GM23248 (cell line): ENCODE measurements around the gene ATP6V1E1. TPM values are rescaled to one million over a fixed set of nuclear protein-coding genes. Genes with fewer than 3 reads are reported as not detected.

Source experiments
- DNase-seq: peaks from one replicate; pipeline ENCODE4 v3.0.0-alpha.2; 2015
- H2AFZ ChIP-seq: fragments of 200-600 bp; sonication (generic); 2 replicates; pipeline ENCODE4 v1.6.1; 2016; ENCODE audit warnings: antibody characterized with exemption
- H3F3A ChIP-seq: fragments of 200-600 bp; sonication (generic); 2 replicates; pipeline ENCODE4 v1.6.1; 2016; ENCODE audit warnings: mild to moderate bottlenecking, antibody characterized with exemption, mixed run types; ENCODE audit not compliant: insufficient read depth
- H3K27ac ChIP-seq: fragments of 200-600 bp; sonication (generic); 2 replicates; pipeline ENCODE4 v1.5.1; 2016; ENCODE audit warnings: mild to moderate bottlenecking
- H3K27me3 ChIP-seq: fragments of 200-600 bp; sonication (generic); replicated peaks from 2 replicates; pipeline ENCODE4 v1.6.1; 2016; ENCODE audit warnings: mild to moderate bottlenecking; ENCODE audit not compliant: insufficient read depth
- H3K36me3 ChIP-seq: fragments of 200-600 bp; sonication (generic); 2 replicates; pipeline ENCODE4 v1.6.1; 2016; ENCODE audit warnings: low read depth, mild to moderate bottlenecking
- H3K4me1 ChIP-seq: fragments of 200-600 bp; sonication (generic); 2 replicates; pipeline ENCODE4 v1.6.1; 2016; ENCODE audit warnings: mild to moderate bottlenecking; ENCODE audit not compliant: insufficient read depth
- H3K4me2 ChIP-seq: fragments of 200-600 bp; sonication (generic); one replicate; pipeline ENCODE4 v1.6.1; 2016; ENCODE audit warnings: mild to moderate bottlenecking; ENCODE audit not compliant: unreplicated experiment
- H3K4me3 ChIP-seq: fragments of 200-600 bp; sonication (generic); 2 replicates; pipeline ENCODE4 v1.5.1; 2016; ENCODE audit warnings: mild to moderate bottlenecking
- H3K79me2 ChIP-seq: fragments of 200-600 bp; sonication (generic); 2 replicates; pipeline ENCODE4 v1.6.1; 2016; ENCODE audit warnings: mild to moderate bottlenecking; ENCODE audit not compliant: insufficient read depth
- H3K9ac ChIP-seq: fragments of 200-600 bp; sonication (generic); 2 replicates; pipeline ENCODE4 v1.6.1; 2016; ENCODE audit warnings: mild to moderate bottlenecking
- H3K9me2 ChIP-seq: fragments of 200-600 bp; sonication (generic); 2 replicates; pipeline ENCODE4 v1.6.1; 2016; ENCODE audit warnings: mixed run types, mild to moderate bottlenecking, moderate library complexity; ENCODE audit not compliant: insufficient read depth
- H3K9me3 ChIP-seq: fragments of 200-600 bp; sonication (generic); one replicate; pipeline ENCODE4 v1.6.1; 2017; ENCODE audit warnings: low read depth
- H4K20me1 ChIP-seq: fragments of 200-600 bp; sonication (generic); 2 replicates; pipeline ENCODE4 v1.6.0; 2016; ENCODE audit not compliant: insufficient read depth
- EZH2 ChIP-seq: fragments of 200-600 bp; sonication (generic); IDR thresholded peaks from 2 replicates; pipeline ENCODE4 v1.6.1; 2018; ENCODE audit warnings: antibody characterized with exemption, mild to moderate bottlenecking; ENCODE audit not compliant: insufficient read depth, poor library complexity, severe bottlenecking
- EZH2phosphoT487 ChIP-seq: fragments of 200-600 bp; sonication (generic); IDR thresholded peaks from 2 replicates; pipeline ENCODE4 v1.6.1; 2018; ENCODE audit warnings: antibody characterized with exemption, moderate library complexity, mild to moderate bottlenecking, low read depth; ENCODE audit not compliant: insufficient read depth
- WGBS, 2 experiments: methylation state at CpG; one replicate each; pipeline ENCODE4 v1.1.6; 2015 to 2017; ENCODE audit warnings: low lambda C conversion rate in 2 of 2, low coverage in 1 of 2; ENCODE audit errors: missing lambda C conversion rate in 2 of 2; 5-methylcytosine and 5-hydroxymethylcytosine counted together
- in situ Hi-C: fragments of 300-500 bp; cut with MboI; formaldehyde crosslinking; loops from 2 replicates; pipeline ENCODE4 v1.15.0; 2020
- polyA plus RNA-seq: library from polyadenylated mRNA; unstranded; fragments of >200 nt; fragmentation: Nextera tagmentation; extraction: Ambion mirVana; gene quantifications from 2 replicates; pipeline ENCODE4 v1.2.1, GENCODE V29; 2016
- total RNA-seq: library from RNA; depleted of rRNA; stranded (reverse); fragments of >200 nt; shearing (Covaris generic); gene quantifications from 2 replicates; pipeline ENCODE4 v1.2.3, GENCODE V29; 2014

The ATP6V1E1 gene
- total and polyA plus RNA-seq, 2 experiments from 2014 or later = 113 to 131 TPM

DNA sequence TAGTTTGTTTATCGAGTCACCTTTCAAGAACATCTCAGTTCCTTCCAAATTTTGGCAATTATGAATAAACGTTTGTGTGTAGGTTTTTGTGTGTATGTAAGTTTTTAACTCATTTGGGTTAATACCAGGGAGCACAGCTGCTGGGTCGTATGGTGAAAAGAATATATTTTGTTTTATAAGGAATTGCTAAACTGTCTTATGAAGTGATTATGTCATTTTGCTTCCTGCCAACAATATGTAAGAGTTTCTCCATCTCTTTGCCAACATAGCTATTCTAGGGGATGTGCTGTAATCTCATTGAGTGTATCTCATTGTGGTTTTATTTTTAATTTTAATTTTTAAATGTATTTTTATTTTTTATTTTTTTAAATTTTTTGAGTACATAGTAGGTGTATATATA is 37.3 kb upstream of the ATP6V1E1 start:
- H3K9me2 ChIP-seq = no peaks in the 10 kb centered on the region
- no peaks in the 10 kb centered on the region for H3K27me3 ChIP-seq
- no peak overlapping the region for H2AFZ ChIP-seq
- no peak overlapping the region for H3K4me3 ChIP-seq
- peak; percentile 29 for DNase-seq
- no peaks in the 10 kb centered on the region for H3K9me3 ChIP-seq
- H3K4me1 ChIP-seq = no peaks in the 10 kb centered on the region
- no peak overlapping the region for H3K9ac ChIP-seq
- no peak overlapping the region for H3K4me2 ChIP-seq
- no peak overlapping the region for H3K27ac ChIP-seq
- 39 to 41% methylated on average over 3 of the region's 3 CpGs for WGBS, 2 experiments
- no peaks in the 10 kb centered on the region for H3F3A ChIP-seq
- H3K36me3 ChIP-seq = peaks cover 19% of the 10 kb centered on the region; the same call in 1 of the 2 replicates
- in situ Hi-C loops = no loop called here
- H4K20me1 ChIP-seq = no peaks in the 10 kb centered on the region
- H3K79me2 ChIP-seq = peaks cover 47% of the 10 kb centered on the region; the same call in 1 of the 2 replicates
- TF ChIP-seq EZH2phosphoT487 = no peak
- no peak for TF ChIP-seq EZH2

DNA sequence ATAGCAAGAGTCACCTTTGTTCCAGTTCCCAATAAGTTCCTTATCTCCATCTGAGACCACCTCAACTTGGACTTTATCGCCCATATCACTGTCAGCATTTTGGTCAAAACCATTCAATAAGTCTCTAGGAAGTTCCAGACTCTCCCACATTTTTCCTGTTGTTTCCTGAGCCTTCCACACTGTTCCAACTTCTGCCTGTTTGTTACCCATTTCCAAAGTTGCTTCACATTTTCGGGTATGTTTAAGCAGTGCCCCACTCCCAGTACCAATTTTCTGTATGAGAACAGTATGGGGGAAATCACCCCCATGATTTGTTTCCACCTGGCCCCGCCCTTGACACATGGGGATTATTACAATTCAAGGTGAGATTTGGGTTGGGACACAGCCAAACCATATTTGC is 36.7 kb upstream of the ATP6V1E1 start:
- H3K79me2 ChIP-seq = peaks cover 41% of the 10 kb centered on the region; the same call in 1 of the 2 replicates
- WGBS, 2 experiments = 97% methylated on average over 3 of the region's 3 CpGs
- no peaks in the 10 kb centered on the region for H3K4me1 ChIP-seq
- H3K4me3 ChIP-seq = no peak overlapping the region
- H4K20me1 ChIP-seq = no peaks in the 10 kb centered on the region
- H3K9ac ChIP-seq = no peak overlapping the region
- no peak for DNase-seq
- H3K36me3 ChIP-seq = peaks cover 16% of the 10 kb centered on the region; the same call in 1 of the 2 replicates
- no peaks in the 10 kb centered on the region for H3K9me3 ChIP-seq
- no peaks in the 10 kb centered on the region for H3F3A ChIP-seq
- no peak overlapping the region for H3K27ac ChIP-seq
- no peaks in the 10 kb centered on the region for H3K9me2 ChIP-seq
- H2AFZ ChIP-seq = no peak overlapping the region
- in situ Hi-C loops = no loop called here
- no peak for TF ChIP-seq EZH2
- no peak for TF ChIP-seq EZH2phosphoT487
- H3K4me2 ChIP-seq = no peak overlapping the region
- no peaks in the 10 kb centered on the region for H3K27me3 ChIP-seq

DNA sequence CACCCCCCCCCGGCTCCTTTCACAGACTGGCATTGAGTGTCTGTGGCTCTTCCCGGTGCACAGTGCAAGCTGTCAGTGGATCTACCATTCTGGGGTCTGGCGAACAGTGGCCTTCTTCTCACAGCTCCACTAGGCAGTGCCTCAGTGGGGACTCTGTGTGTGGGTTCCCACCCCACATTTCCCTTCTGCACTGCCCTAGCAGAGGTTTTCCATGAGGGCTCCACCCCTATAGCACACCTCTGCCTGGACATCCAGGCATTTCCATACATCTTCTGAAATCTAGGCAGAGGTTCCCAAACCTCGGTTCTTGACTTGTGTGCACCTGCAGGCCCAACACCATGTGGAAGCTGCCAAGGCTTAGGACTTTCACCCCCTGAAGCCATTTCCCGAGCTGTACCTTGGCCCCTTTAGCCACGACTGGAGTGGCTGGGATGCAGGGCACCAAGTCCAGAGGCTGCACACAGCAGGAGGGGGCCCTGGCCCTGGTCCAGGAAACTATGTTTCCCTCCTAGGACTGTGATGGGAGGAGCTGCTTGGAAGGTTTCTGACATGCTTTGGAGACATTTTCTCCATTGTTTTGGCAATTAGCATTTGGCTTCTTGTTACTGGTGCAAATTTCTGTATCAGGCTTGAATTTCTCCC is 36.0 kb upstream of the ATP6V1E1 start:
- in situ Hi-C loops = no loop called here
- no peak overlapping the region for H3K9ac ChIP-seq
- 95 to 99% methylated on average over 6 of the region's 6 CpGs for WGBS, 2 experiments

DNA sequence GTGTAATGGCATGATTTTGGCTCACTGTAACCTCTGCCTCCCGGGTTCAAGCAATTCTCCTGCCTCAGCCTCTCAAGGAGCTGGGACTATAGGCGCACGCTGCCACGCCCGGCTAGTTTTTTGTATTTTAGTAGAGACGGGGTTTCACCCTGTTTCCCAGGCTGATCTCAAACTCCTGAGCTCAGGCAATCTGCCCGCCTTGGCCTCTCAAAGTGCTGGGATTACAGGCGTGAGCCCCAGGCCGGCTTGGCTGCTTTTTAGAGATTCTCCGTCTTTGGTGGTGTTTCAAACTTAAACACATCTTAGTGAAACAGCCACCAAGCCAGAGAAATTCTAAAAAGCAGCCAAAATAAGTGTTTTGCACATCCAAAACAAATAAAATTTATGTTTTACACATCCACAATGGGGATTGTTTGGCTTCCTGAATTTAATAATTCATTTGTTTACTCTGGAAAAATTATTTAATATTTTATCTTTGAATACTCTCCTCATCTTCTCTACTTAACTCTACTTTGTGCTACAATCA is 28.4 kb upstream of the ATP6V1E1 start:
- Histone ChIP-seq H3K9me3 (no peaks in the 10 kb centered on the region), H3F3A (no peaks in the 10 kb centered on the region), H3K9me2 (no peaks in the 10 kb centered on the region), H3K4me1 (no peaks in the 10 kb centered on the region), H3K9ac (no peak overlapping the region), H3K4me3 (no peak overlapping the region), H3K79me2 (peaks cover 16% of the 10 kb centered on the region; the same call in 1 of the 2 replicates), H3K36me3 (peaks cover 21% of the 10 kb centered on the region; the same call in 1 of the 2 replicates), H3K27ac (no peak overlapping the region), H4K20me1 (no peaks in the 10 kb centered on the region), H3K27me3 (no peaks in the 10 kb centered on the region), H3K4me2 (no peak overlapping the region), H2AFZ (no peak overlapping the region)
- TF ChIP-seq EZH2 (no peak), EZH2phosphoT487 (no peak)
- no peak for DNase-seq
- 92 to 94% methylated on average over 10 of the region's 10 CpGs for WGBS, 2 experiments
- in situ Hi-C loops = no loop called here

More for the DNA sequence above, 36.0 kb upstream of the ATP6V1E1 start:
- Histone ChIP-seq H3K36me3 (peaks cover 16% of the 10 kb centered on the region; the same call in 1 of the 2 replicates), H3K4me1 (no peaks in the 10 kb centered on the region), H3K27ac (no peak overlapping the region), H3F3A (no peaks in the 10 kb centered on the region), H3K4me2 (no peak overlapping the region), H3K9me2 (no peaks in the 10 kb centered on the region), H3K27me3 (no peaks in the 10 kb centered on the region), H4K20me1 (no peaks in the 10 kb centered on the region), H3K79me2 (peaks cover 33% of the 10 kb centered on the region; the same call in 1 of the 2 replicates), H3K4me3 (no peak overlapping the region), H2AFZ (no peak overlapping the region), H3K9me3 (no peaks in the 10 kb centered on the region)
- DNase-seq = no peak
- TF ChIP-seq EZH2phosphoT487 = no peak
- TF ChIP-seq EZH2 = no peak
